GM18858 (cell line): ENCODE results near the gene SPAG9.
"Not testable (repeated sequence)": the region's sequence is repeated elsewhere in the genome, so short reads cannot be mapped to it uniquely, and the experiment has no call there.

ENCODE experiments used
- ATAC-seq: cut with Tn5 transposase; IDR thresholded peaks from one replicate; pipeline ENCODE4 v1.9.1; 2021; ENCODE audit not compliant: unreplicated experiment

The SPAG9 gene

DNA sequence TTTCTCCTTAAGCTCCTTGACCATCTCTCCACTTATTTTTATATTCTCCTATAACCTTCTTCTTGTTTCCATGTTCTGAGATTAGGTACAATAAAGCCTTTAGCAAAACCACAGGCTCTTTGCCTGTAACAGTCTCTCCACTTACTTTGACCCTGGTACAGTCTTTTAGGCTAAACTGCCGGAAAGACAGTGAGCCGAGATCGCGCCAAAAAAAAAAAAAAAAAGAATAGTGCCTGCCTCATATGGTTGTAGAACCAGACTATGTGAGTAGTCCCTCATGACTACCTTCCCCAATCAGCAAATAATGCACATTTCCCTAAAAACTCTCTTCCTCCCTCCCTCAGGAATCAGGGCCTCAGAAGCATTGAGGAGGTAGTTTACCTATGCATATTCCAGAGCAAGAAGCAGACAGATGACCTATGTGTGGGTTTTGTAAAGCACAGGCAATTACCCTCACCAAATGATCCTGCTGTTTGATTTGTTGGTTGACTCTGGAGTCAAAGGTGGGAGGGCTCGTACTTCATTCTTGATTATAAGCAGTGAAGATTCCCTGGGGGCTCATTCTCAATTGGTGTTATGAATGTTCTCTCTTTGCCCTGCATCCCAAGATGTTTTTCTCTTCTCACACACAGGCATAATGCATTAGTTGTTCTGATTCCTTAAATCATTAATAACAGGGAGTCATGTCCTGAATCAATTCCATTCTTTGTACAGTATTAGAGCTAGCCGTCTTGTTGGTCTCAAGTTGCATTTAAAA, 23.8 kb upstream of the SPAG9 start:
- ATAC-seq, result no peak

DNA sequence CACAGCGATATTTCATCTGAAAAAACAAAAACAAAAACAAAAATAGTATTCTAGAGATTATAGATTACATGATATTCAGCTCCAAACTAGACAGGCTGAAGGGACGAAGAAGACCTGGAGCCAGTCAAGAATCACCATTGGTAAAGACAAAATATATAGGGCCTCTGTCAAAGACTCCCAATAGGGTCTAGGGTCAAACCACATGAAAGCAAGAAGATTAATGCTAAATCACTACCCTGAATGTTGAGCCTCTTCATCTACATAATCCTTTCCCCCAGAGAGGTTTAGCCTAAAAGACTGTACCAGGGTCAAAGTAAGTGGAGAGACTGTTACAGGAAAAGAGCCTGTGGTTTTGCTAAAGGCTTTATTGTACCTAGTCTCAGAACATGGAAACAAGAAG, 21.9 kb upstream of the SPAG9 start:
- no peak for ATAC-seq

DNA sequence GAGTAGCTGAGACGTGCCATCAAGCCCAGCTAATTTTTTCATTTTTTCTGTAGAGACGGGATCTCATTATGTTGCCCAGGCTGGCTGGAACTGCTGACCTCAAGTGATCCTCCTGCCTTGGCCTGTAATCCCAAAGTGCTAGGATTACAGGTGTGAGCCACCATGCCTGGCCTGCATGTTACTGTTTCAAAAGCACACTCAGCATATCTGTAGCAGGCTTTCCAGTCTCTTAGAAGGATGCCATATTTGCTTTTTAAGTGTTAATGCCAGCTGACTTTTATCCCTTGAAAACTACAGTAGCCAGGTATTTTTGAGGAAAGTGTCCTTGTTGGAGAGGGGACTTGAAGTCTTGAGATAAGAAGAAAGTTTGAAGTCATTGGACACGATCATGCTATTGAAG, 15.3 kb upstream of the SPAG9 start:
- no peak for ATAC-seq

DNA sequence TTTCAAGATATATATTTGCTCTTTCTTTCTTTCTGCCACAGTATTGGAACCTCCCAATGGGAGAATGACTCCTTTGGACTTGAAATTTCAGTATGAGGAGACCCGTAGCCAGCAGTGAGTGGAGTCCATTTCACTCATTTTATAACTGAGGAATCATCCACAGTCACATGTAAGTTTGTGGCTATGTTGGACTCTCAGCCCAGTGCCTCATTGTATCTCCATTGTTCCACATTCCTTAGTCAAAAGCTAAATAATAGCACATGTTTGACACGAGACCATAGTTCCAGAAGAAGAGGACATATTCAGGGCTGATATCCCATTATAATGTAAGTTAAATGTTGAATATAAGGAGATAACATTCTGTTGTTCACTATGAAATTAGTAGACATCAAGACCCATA, 12.7 kb upstream of the SPAG9 start:
- no peak for ATAC-seq

DNA sequence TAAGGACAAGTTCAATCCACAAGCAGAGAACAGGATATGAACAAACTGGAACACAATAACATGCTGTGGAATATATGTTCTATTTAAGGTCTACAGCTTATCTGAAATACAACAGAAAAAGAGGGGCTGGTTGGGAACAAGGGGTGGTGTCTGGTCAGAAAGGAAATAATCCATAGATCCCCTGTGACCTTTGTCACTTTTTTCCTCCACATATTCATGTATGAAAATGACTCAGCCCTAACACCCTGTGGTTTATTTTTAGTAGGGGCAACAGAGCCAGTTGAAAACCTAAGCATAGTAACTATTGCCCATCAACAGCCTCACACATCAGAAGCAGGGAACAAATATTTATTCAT, 12.3 kb upstream of the SPAG9 start:
- peak; percentile 53 for ATAC-seq

DNA sequence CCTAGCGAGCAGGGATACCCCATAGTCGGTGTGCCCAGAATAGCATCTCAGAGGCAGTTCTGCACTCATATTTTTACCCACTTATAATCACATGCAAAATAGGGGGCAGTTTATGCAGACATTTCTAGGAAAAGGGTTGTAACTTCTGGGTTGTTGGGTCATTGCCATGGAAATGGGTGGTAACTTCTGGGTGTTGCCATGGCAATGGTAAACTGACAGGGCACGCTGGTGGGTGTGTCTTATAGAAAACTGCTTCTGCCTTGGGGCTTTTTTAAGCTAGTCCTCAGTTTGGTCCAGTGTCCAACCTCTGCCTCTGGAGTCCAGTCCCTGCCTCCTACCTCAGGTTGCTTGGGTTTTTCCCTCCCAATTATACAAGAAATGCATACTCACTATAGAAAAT, 7.4 kb upstream of the SPAG9 start:
- ATAC-seq, result no peak

DNA sequence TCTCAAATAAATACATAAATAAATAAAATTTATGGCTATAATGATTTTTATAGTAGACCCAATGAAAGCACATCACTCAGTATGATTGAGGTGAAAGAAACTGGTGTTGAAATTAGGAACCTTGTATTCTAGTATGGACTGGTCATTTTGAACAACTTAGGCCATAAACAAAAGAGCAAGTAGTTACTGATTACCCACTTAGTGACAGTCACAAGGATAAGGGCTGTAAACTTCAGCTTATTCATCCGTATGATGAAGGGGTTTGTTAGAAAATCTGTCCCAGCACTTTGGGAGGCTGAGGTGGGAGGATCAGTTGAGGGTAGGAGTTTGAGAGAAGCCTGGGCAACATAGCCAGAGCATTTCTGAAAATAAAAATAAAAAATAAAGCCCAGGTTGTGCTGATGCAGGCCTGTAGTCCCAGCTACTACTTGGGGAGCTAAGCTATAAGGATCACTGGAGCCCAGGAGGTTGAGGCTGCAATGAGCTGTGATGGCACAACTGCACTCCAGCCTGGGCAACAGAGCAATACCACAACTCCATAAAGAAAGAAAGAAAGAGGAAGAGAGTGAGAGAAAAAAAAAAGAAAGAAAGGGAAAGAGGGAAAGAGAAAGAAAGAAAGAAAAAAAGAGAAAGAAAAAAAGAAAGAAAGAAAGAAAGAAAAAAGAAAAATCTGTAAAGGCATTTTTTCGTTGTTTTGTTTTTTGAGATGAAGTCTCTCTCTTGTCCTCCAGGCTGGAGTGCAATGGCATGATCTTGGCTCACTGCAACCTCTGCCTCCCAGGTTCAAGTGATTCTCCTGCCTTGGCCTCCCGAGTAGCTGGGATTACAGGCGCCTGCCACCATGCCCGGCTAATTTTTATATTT, 4.2 kb upstream of the SPAG9 start:
- no peak for ATAC-seq

DNA sequence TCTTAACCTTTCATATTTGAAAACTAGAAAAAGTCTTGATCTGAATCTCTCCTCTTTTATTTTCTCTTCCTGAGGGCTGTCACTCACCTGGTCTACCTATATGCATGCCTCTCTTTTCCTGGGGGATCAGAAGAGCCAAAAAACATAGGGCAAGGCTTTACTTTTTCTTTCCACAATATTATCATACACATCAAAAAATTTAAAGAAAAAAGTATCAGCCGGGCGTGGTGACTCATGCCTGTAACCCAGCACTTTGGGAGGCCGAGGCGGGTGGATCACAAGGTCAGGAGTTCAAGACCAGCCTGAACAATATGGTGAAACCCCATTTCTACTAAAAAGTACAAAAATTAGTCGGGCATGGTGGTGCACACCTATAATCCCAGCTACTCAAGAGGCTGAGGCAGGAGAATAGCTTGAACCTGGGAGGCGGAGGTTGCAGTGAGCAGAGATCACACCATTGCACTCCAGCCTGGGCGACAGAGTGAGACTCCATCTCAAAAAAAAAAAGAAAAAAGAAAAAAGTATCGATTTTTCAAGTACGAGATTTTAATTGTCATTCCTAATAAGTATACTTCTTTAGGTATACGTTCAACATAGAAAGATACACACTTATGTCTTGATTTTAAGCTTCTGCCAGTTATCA, 1.9 kb upstream of the SPAG9 start:
- not testable (repeated sequence) for ATAC-seq

DNA sequence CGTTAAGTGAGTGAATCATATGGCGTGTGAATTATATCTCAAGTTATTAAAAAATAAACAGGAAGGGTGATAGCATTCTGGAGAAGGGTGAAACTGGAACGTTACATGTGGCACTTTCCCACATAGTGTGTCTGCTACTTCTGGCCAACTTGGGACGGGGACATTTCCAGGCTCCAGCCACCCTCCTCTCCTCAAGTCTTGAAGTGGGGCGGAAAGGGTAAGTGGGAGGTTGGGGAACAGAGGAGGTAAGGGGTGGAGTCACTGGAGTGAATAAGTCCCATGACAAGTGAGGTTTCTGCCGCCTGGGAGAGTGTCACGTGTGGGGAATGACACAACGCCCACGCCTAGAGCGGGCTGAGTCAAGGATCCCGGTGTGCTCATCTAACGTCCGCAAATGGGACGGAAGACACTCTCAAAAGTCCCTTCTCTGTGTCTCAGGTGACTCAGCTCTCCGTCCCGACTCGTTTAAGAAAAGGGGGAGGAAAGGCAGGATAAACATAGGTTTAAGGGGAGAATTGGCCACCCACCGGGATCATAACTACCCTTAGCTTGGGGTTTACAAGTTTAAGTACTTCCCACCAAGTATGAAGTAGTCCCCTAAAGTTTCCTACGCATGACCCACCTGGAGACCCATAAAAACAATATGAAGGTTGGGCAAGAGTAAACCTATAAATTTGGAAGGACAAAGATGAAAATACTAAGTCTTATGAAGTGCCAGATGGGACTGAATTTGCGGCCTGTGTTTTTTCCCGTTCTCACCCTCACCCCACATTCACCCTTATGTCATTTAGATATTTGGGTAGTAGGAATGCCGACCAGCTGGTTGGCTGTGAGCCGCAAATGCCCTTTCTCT, 1.2 kb upstream of the SPAG9 start:
- peak; percentile 30 for ATAC-seq

DNA sequence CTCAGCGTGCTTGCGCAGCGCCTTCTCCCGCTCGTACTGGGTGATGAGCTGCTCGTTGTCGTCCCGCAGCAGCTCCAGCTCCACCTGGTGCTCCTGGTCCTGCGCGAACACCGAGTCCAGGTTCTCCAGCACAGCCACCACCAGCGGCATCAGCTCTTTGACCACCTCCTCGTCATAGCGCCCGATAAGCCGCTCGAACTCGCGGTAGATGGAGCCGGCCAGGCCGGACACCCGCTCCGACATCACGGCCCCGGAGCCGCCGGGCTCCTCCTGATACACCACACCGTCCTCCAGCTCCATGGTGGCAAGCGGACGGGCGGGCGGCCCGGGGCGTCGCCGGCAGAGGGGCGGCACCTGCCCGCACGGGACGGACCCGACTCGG, 320 bp downstream of the SPAG9 start:
- peak; percentile 10 for ATAC-seq

DNA sequence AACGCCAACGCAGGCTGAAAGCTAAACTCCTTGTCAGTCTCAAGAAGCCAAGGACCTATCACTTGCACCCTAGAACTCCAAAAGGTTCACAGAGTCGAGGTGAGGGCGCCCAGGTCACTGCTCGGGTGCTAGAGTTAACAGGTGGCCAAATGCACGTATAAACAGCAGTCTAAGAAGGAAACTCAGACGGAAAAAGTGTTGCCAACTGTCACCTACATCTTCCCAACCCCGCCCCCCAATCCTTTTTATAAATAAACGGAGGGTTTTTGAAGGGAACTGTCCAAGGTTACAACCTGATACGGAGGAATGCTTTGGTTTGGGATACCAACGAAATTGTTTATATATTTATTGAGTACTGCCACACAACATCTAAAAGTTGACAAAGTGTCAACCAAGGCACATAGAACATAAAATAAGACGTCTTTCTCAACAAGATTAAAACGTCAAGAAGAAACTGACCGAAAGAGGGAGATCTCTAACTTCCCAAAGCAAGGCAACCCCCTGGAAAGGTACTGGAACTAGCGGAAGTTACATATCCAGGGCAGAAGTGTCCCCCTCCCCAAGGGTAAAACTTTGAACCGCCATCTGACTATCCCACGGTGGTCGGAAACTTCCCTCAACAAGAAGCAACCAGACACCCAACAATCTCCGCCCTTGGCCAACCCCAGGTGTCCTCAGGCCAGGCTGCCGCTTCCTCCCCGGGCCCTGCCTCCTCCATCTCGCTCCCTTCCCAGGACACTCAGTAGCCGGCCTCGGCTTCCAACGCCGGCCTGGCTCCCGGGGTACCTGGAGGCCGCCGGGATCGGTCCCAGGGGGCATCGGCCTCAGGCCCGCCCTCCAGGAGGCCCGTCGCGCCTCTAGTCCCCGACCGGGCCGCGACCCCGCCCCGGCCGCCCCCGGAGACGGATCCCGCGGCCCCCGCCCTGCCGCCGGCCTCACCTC, 982 bp downstream of the SPAG9 start:
- ATAC-seq, result peak; percentile 13

DNA sequence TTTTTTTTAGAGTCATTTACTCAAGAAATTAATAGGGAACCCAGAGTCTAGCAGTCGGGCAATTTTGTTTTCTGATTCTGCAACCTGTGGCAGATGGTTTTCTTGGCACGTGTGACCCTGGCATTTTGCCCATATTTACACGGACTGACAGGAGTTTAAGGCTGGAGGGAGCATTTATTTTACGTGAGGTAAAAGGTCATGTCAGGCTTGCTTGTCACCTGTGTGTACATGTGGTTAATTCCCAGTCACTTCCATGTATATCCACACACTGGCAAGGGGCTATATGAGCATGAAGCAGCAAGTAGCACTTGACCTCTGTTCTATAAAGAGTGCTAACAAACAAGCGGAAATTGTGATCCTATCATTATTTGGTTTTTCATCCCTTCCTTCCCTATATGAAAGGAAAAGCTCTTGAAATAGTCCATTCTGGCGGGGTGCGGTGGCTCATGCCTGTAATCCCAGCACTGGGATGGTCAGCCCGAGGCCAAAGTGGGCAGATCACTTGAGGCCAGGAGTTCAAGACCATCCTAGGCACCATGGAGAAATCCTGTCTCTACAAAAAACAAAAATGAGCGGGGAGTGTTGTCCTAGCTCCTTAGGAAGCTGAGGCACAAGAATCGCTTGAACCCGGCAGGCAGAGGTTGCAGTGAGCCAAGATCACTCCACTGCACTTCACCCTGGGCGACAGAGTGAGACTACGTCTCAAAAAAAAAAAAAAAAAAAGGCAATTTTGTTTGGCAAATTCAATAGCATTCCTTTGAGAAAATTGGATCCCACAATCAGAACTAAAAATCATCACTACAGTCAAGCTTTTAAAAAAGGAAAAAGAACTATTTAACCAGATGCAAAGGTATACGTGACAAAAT, 2.1 kb downstream of the SPAG9 start:
- no peak for ATAC-seq

DNA sequence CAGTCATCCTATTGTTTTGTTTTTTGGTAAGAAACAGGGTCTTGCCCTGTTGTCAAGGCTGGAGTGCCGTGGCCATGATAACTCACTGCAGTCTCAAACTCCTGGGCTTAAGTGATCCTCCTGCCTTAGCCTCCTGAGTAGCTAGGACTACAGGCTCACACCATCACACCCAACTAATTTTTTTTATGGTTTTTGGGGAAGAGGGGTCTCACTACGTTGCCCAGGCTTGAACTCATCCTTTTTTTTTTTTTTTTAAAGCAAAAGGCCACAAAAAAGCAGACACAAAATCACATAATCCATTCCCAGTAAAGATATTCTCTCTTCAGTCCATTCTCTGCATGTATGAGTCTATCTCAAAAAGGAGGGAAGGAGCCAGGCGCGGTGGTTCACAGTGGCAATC, 5.5 kb downstream of the SPAG9 start:
- ATAC-seq, result no peak

DNA sequence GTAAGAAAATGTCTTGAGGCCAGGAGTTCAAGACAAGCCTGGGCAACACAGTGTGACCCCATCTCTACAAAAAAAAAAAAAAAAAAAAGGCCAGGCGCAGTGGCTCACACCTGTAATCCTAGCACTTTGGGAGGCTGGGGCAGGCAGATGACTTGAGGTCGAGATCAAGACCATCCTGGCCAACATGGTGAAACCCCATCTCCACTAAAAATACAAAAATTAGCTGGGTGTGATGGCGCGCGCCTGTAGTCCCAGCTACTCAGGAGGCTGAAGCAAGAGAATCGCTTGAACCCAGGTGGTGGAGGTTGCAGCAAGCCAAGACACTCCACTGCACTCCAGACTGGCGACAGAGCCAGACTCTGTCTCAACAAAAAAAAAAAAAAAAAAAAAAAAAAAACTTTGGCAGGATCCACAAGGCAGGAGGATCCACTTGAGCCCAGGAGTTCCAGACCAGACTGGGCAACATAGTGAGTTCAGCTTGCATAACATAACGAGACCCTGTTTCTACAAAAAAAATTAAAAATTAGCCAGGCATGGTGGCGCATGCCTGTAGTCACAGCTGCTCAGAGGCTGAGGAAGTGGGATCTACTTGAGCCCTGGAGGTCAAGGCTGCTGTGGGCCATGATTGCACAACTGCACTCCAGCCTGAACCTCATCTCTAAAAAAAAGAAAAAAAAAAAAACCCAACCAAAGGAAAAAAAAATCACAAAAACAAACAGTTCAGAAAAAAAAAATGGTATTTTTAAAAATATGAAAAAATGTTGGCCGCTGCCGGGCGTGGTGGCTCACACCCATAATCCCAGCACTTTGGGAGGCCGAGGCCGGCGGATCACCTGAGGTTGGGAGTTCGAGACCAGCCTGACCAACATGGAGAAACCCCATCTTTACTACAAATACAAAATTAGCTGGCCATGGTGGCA, 8.1 kb downstream of the SPAG9 start:
- ATAC-seq, result not testable (repeated sequence)

DNA sequence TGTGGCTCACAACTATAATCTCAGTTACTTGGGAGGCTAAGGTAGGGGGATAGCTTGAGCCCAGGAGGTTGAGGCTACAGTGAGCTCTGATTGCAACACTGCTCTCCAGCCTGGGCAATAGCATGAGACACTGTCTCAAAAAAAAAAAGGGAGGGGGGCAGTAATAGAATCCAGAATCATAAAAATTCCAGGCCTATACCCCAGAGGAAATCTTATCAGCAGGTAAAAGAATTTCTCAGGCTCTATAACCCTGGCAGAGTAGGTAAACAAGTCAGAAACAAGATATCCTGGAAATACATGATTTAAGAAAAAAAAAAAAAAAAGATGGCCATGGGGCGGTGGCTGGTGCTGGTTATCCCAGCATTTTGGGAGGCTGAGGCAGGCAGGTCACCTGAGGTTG, 12.9 kb downstream of the SPAG9 start:
- no peak for ATAC-seq

DNA sequence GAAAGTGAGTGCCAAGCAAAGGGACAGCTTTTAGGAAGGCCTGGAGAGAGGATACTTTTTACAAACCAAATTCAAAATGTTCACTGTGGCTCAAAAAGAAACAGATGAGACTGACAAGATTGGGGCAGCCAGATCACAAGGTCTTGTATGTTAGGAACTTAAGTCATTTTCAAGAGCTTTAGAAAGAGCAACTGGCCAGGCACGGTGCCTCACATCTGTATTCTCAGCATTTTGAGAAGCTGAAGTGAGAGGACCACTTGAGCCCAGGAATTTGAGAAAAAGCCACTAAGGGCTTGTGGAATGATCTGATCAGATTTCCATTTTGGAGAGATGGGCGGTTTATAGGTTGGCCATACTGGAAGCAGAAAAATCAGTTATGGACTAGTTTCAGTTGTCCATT, 17.2 kb downstream of the SPAG9 start:
- no peak for ATAC-seq

DNA sequence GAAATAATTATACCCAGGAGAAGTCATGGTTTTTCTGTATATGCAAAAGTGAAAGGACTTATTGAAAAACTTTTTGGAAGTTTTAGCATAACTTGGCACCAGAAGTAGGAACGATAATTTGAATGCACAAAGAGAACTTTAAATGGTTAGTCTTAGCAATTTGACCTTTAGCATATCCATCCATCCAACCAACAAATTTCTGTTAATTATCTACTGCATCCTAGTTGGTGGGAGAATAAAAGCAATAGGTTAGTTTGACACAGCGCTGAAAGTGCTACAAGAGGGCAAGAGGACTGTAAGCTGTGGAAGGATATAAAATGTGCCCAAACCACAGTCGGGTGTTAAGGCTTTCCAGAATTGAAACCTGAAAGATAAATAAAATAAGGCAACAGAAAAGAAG, 17.6 kb downstream of the SPAG9 start:
- no peak for ATAC-seq
